ENCODE data around the gene ELANE.
"Not testable (repeated sequence)": the region's sequence is repeated elsewhere in the genome, so short reads cannot be mapped to it uniquely, and the experiment has no call there.

The ELANE gene

GRCh38 chr19:866769-867300 lies 14.7 kb downstream of the ELANE start:
- no peak for DNase-seq

GRCh38 chr19:867301-867793 lies 15.2 kb downstream of the ELANE start:
- DNase-seq = no peak

- DNase-seq = no peak
Measured at GRCh38 chr19:867855-868457, 15.9 kb downstream of the ELANE start.

GRCh38 chr19:868458-869244 lies 16.5 kb downstream of the ELANE start:
- no peak for DNase-seq

GRCh38 chr19:869245-870177 lies 17.4 kb downstream of the ELANE start:
- DNase-seq = no peak

GRCh38 chr19:870314-870713 lies 18.2 kb downstream of the ELANE start:
- DNase-seq = no peak

- no peak for DNase-seq
Measured at GRCh38 chr19:870963-871401, 18.9 kb downstream of the ELANE start.

- peak; percentile 74 for DNase-seq
Measured at GRCh38 chr19:871446-872265, 19.6 kb downstream of the ELANE start.

- DNase-seq = peak; percentile 87
Measured at GRCh38 chr19:872266-872951, 20.3 kb downstream of the ELANE start.

- peak; percentile 77 for DNase-seq
Measured at GRCh38 chr19:873084-873483, 21.0 kb downstream of the ELANE start.

GRCh38 chr19:873561-874041 lies 21.5 kb downstream of the ELANE start:
- DNase-seq = no peak

GRCh38 chr19:875265-875879 lies 23.3 kb downstream of the ELANE start:
- no peak for DNase-seq

- DNase-seq = no peak
Measured at GRCh38 chr19:876089-876488, 24.0 kb downstream of the ELANE start.

GRCh38 chr19:876780-877314 lies 24.7 kb downstream of the ELANE start:
- no peak for DNase-seq

GRCh38 chr19:877992-878660 lies 26.0 kb downstream of the ELANE start:
- DNase-seq = not testable (repeated sequence)

GRCh38 chr19:878751-879561 lies 26.9 kb downstream of the ELANE start:
- DNase-seq = not testable (repeated sequence)

GRCh38 chr19:879711-880438 lies 27.8 kb downstream of the ELANE start:
- DNase-seq = no peak

GRCh38 chr19:881385-882071 lies 29.4 kb downstream of the ELANE start:
- DNase-seq = no peak

Data from activated CD8-positive, alpha-beta memory T cell treated with anti-CD3 and anti-CD28 coated beads, Interleukin-2, amount 50 U/mL, for 48 hours (primary cell).